H1 (cell line): ENCODE results near the gene REXO5. TPM values are rescaled to one million over a fixed set of nuclear protein-coding genes. Genes with fewer than 3 reads are reported as not detected.

Source experiments
- CTCF ChIA-PET: fragments of 300-600 bp; sonication (Branson Sonifier 250); formaldehyde crosslinking; loops from one replicate; lab custom pipeline; 2021; ENCODE audit not compliant: partially characterized antibody; lab: Charles Lee
- POLR2A ChIA-PET: fragments of 300-600 bp; sonication (Branson Sonifier 250); formaldehyde crosslinking; loops from one replicate; lab custom pipeline; 2021; ENCODE audit warnings: inconsistent platforms; ENCODE audit not compliant: partially characterized antibody; lab: Charles Lee
- DNase-seq, 2 experiments: peaks; one replicate each; pipeline versions ENCODE4 v3.0.0 to v3.0.0-alpha.2; 2010 to 2022; ENCODE audit warnings: low spot score in 2 of 2, low read depth in 1 of 2, mixed read lengths in 1 of 2
- FAIRE-seq: peaks from 2 replicates; lab custom pipeline; 2011; peaks lifted over from hg19 to GRCh38; lab: Jason Lieb, UNC
- H2AFZ ChIP-seq: 2 replicates; pipeline ENCODE4 v1.8.1; 2012; ENCODE audit warnings: low read length, inconsistent platforms
- H2AK5ac ChIP-seq: 2 replicates; pipeline ENCODE4 v1.6.1; 2013; ENCODE audit warnings: low read depth, low read length
- H2BK120ac ChIP-seq: replicated peaks from 2 replicates; pipeline ENCODE3; 2013; ENCODE audit warnings: low read depth, low read length, inconsistent platforms
- H2BK12ac ChIP-seq: 2 replicates; pipeline ENCODE4 v1.6.1; 2013; ENCODE audit warnings: low read depth, low read length
- H2BK15ac ChIP-seq: 2 replicates; pipeline ENCODE4 v1.6.1; 2013; ENCODE audit warnings: low read length
- H2BK20ac ChIP-seq: 2 replicates; pipeline ENCODE4 v1.6.1; 2013; ENCODE audit warnings: low read length
- H2BK5ac ChIP-seq: 2 replicates; pipeline ENCODE4 v1.6.1; 2013; ENCODE audit warnings: low read depth, low read length
- H3K14ac ChIP-seq: 2 replicates; pipeline ENCODE4 v1.6.1; 2013; ENCODE audit warnings: inconsistent platforms; ENCODE audit not compliant: insufficient read length
- H3K18ac ChIP-seq: 2 replicates; pipeline ENCODE4 v1.6.1; 2013; ENCODE audit warnings: low read length; ENCODE audit errors: extremely low read depth
- H3K23ac ChIP-seq: 2 replicates; pipeline ENCODE4 v1.6.1; 2013; ENCODE audit warnings: inconsistent platforms; ENCODE audit not compliant: insufficient read length
- H3K23me2 ChIP-seq: 2 replicates; pipeline ENCODE4 v1.6.1; 2013; ENCODE audit warnings: low read depth, low read length
- H3K27ac ChIP-seq: 2 replicates; pipeline ENCODE4 v1.6.1; 2011; ENCODE audit warnings: low read depth, low read length, inconsistent platforms
- H3K27me3 ChIP-seq, 4 experiments: replicated peaks in 1 of 4; 1 replicate in 1 of 4; 2 replicates in 3 of 4; pipeline versions ENCODE4 v1.6.1 to v1.8.1; 2011 to 2013; ENCODE audit warnings: low read length in 3 of 4, mild to moderate bottlenecking in 3 of 4, inconsistent platforms in 2 of 4, mixed read lengths in 2 of 4, moderate library complexity in 1 of 4; ENCODE audit not compliant: control insufficient read depth in 3 of 4, insufficient read depth in 3 of 4; ENCODE audit errors: extremely low read depth in 1 of 4
- H3K36me3 ChIP-seq, 4 experiments: 2 replicates each; pipeline versions ENCODE4 v1.6.1 to v1.8.1; 2011 to 2013; ENCODE audit warnings: mild to moderate bottlenecking in 4 of 4, low read length in 3 of 4, moderate library complexity in 2 of 4, control low read depth in 1 of 4, inconsistent platforms in 1 of 4; ENCODE audit not compliant: insufficient read depth in 4 of 4, control insufficient read depth in 2 of 4
- H3K4ac ChIP-seq: replicated peaks from 2 replicates; pipeline ENCODE3; 2013; ENCODE audit warnings: low read length, low read depth, mixed read lengths, inconsistent platforms; ENCODE audit not compliant: insufficient read length
- H3K4me1 ChIP-seq, 4 experiments: replicated peaks in 1 of 4; 1 replicate in 1 of 4; 2 replicates in 3 of 4; pipeline versions ENCODE4 v1.6.1 to v1.8.1; 2011 to 2013; ENCODE audit warnings: low read length in 3 of 4, inconsistent platforms in 2 of 4, mixed read lengths in 1 of 4; ENCODE audit not compliant: insufficient read depth in 4 of 4, control insufficient read depth in 3 of 4
- H3K4me2 ChIP-seq, 2 experiments: 2 replicates each; pipeline versions ENCODE4 v1.6.1 to v1.8.1; 2011 to 2013; ENCODE audit warnings: low read depth in 2 of 2, low read length in 2 of 2, control low read depth in 1 of 2, inconsistent platforms in 1 of 2, mild to moderate bottlenecking in 1 of 2; ENCODE audit not compliant: insufficient read depth in 1 of 2
- H3K4me3 ChIP-seq, 4 experiments: fragments of 200-600, 300-600 bp in 1 of 4; sonication (generic), shearing (Covaris generic), sonication (Bioruptor Twin) in 1 of 4; 2 replicates each; pipeline versions ENCODE4 v1.5.1 to v1.8.1; 2011 to 2016; ENCODE audit warnings: low read length in 4 of 4, low read depth in 3 of 4, control low read depth in 2 of 4, inconsistent platforms in 2 of 4, mild to moderate bottlenecking in 2 of 4, mixed read lengths in 1 of 4, moderate library complexity in 1 of 4; ENCODE audit not compliant: insufficient read depth in 2 of 4; ENCODE audit errors: extremely low read depth in 1 of 4
- H3K56ac ChIP-seq: replicated peaks from 2 replicates; pipeline ENCODE3; 2013; ENCODE audit warnings: low read depth, mild to moderate bottlenecking, mixed read lengths, low read length, inconsistent platforms; ENCODE audit not compliant: insufficient read length
- H3K79me1 ChIP-seq: 2 replicates; pipeline ENCODE4 v1.6.1; 2013; ENCODE audit warnings: low read depth, low read length, control low read depth
- H3K79me2 ChIP-seq, 2 experiments: 2 replicates each; pipeline versions ENCODE4 v1.6.1 to v1.8.1; 2012 to 2013; ENCODE audit warnings: low read length in 2 of 2, mild to moderate bottlenecking in 2 of 2, inconsistent platforms in 1 of 2; ENCODE audit not compliant: insufficient read depth in 2 of 2, control insufficient read depth in 1 of 2
- H3K9ac ChIP-seq, 4 experiments: replicated peaks in 1 of 4; 1 replicate in 1 of 4; 2 replicates in 3 of 4; pipeline versions ENCODE4 v1.6.1 to v1.8.1; 2011 to 2013; ENCODE audit warnings: low read depth in 3 of 4, low read length in 3 of 4, control low read depth in 2 of 4, mild to moderate bottlenecking in 2 of 4, moderate library complexity in 2 of 4, inconsistent platforms in 1 of 4; ENCODE audit errors: extremely low read depth in 1 of 4
- H3K9me3 ChIP-seq, 2 experiments: 2 replicates each; pipeline versions ENCODE4 v1.6.1 to v1.8.1; 2012 to 2013; ENCODE audit warnings: mild to moderate bottlenecking in 2 of 2, moderate library complexity in 2 of 2, control low read depth in 1 of 2, inconsistent platforms in 1 of 2, low read depth in 1 of 2, low read length in 1 of 2, mixed read lengths in 1 of 2; ENCODE audit not compliant: insufficient read depth in 2 of 2
- H4K20me1 ChIP-seq, 2 experiments: replicated peaks in 1 of 2; 2 replicates each; pipeline versions ENCODE3 to v1.8.1; 2011 to 2013; ENCODE audit warnings: inconsistent platforms in 2 of 2, low read length in 2 of 2, mild to moderate bottlenecking in 1 of 2; ENCODE audit not compliant: insufficient read depth in 2 of 2, control insufficient read depth in 1 of 2
- H4K5ac ChIP-seq: 2 replicates; pipeline ENCODE4 v1.6.1; 2013; ENCODE audit warnings: low read length, low read depth, mixed read lengths, inconsistent platforms; ENCODE audit not compliant: insufficient read length
- H4K8ac ChIP-seq: 2 replicates; pipeline ENCODE4 v1.8.0; 2013; ENCODE audit warnings: mild to moderate bottlenecking, moderate library complexity, low read length, inconsistent platforms; ENCODE audit not compliant: insufficient read depth; ENCODE audit errors: extremely low read depth
- H4K91ac ChIP-seq: replicated peaks from 2 replicates; pipeline ENCODE3; 2013; ENCODE audit warnings: low read length, mixed read lengths, inconsistent platforms; ENCODE audit not compliant: insufficient read length
- ATF2 ChIP-seq: IDR thresholded peaks from 2 replicates; pipeline ENCODE4 v1.6.1; 2012; ENCODE audit warnings: low read length, inconsistent platforms
- CBX5 ChIP-seq: fragments of 300-800, 300-1000 bp; sonication (generic); IDR thresholded peaks from 2 replicates; pipeline ENCODE4 v1.7.1; 2016; ENCODE audit warnings: antibody characterized with exemption, low read length, low read depth
- CTBP2 ChIP-seq: IDR thresholded peaks from 2 replicates; pipeline ENCODE4 v1.7.0; 2011; ENCODE audit warnings: borderline replicate concordance, mild to moderate bottlenecking, moderate library complexity, mixed read lengths, low read length; ENCODE audit not compliant: insufficient read depth, insufficient read length
- E2F6 ChIP-seq: IDR thresholded peaks from 2 replicates; pipeline ENCODE4 v1.6.1; 2012; ENCODE audit warnings: inconsistent platforms
- RBBP5 ChIP-seq: IDR thresholded peaks from 2 replicates; pipeline ENCODE4 v1.7.1; 2012; ENCODE audit warnings: low read depth, mild to moderate bottlenecking, inconsistent platforms, low read length, moderate library complexity, borderline replicate concordance
- SIN3A ChIP-seq, 2 experiments: IDR thresholded peaks in 1 of 2; conservative IDR thresholded peaks in 1 of 2; 2 replicates each; pipeline ENCODE4 v1.6.1; 2011 to 2012; ENCODE audit warnings: low read length in 2 of 2, improper control_type of control experiment in 1 of 2, low read depth in 1 of 2, mild to moderate bottlenecking in 1 of 2
- SIRT6 ChIP-seq: IDR thresholded peaks from one replicate; pipeline ENCODE4 v1.7.1; 2012; ENCODE audit warnings: low read length, inconsistent platforms
- SIX5 ChIP-seq: IDR thresholded peaks from 2 replicates; pipeline ENCODE4 v1.6.1; 2011; ENCODE audit warnings: mild to moderate bottlenecking, low read depth, low read length
- SUZ12 ChIP-seq: fragments of 200-600 bp; sonication (generic); IDR thresholded peaks from 2 replicates; pipeline ENCODE4 v1.6.1; 2012; ENCODE audit warnings: mild to moderate bottlenecking, inconsistent platforms, low read length, moderate library complexity, mixed read lengths
- YY1 ChIP-seq: IDR thresholded peaks from 2 replicates; pipeline ENCODE4 v1.6.1; 2011; ENCODE audit warnings: low read depth, mild to moderate bottlenecking, low read length
- WGBS, 2 experiments: shearing (Covaris generic) in 1 of 2; methylation state at CpG; one replicate each; pipeline versions ENCODE4 v1.1.6 to v1.1.7; 2013 to 2015; ENCODE audit warnings: low lambda C conversion rate in 2 of 2, mixed read lengths in 2 of 2, inconsistent platforms in 1 of 2, low coverage in 1 of 2, missing lambda C conversion rate in 1 of 2; ENCODE audit not compliant: insufficient replicate concordance in 2 of 2, insufficient coverage in 1 of 2, insufficient read length in 1 of 2; ENCODE audit errors: extremely low coverage in 1 of 2, missing lambda C conversion rate in 1 of 2; 5-methylcytosine and 5-hydroxymethylcytosine counted together
- polyA plus RNA-seq, 7 experiments: library from polyadenylated mRNA; depleted of rRNA in 3 of 7; stranded (reverse) in 5 of 7; unstranded in 2 of 7; fragments of >200 nt in 5 of 7; fragments of 200-250 nt in 2 of 7; gene quantifications; 1 replicate in 5 of 7; 2 replicates in 1 of 7; 4 replicates in 1 of 7; pipeline versions ENCODE4 v1.2.1 to v1.2.3, GENCODE V29; 2011 to 2013; ENCODE audit warnings: missing spikeins in 2 of 7, mixed read lengths in 2 of 7
- total RNA-seq: library from RNA; stranded (reverse); fragmentation: NEBNext Ultra II Directional; extraction: Animal tissue kit (Norgen Biotek cat#: 25700); gene quantifications from 2 replicates; pipeline ENCODE4 v1.2.1, GENCODE V29; 2021

REXO5 gene
- total and polyA plus RNA-seq, 2 of the 8 experiments (the other 6 are each of a cell fraction or from before 2014, with no cell fraction given), result 2.4 to 8.9 TPM

GRCh38 chr16:20887207-20887606 is 80.9 kb downstream of the REXO5 start:
- no peak overlapping the region for H2BK15ac ChIP-seq
- no peaks in the 10 kb centered on the region for H3K27me3 ChIP-seq
- no peaks in the 10 kb centered on the region for H4K20me1 ChIP-seq
- no peak overlapping the region for H3K4me3 ChIP-seq
- no peak for DNase-seq
- no peak overlapping the region for H2AFZ ChIP-seq
- no peak overlapping the region for H2BK12ac ChIP-seq
- POLR2A ChIA-PET, result interaction anchor here (1.8 kb wide), 1 partner anchor 19 kb away, joined by 4 read pairs; no protein-coding TSS in a partner anchor
- no peaks in the 10 kb centered on the region for H3K9me3 ChIP-seq
- peaks cover 0 to 12% (median 6%) of the 10 kb centered on the region in 4 experiments; a peak in 4 of 7 replicates for H3K4me1 ChIP-seq
- H2BK5ac ChIP-seq, result no peak overlapping the region
- H3K4ac ChIP-seq, result no peak overlapping the region
- H2AK5ac ChIP-seq, result no peak overlapping the region
- CTCF ChIA-PET, result interaction anchor here (1.0 to 1.2 kb wide), 2 partner anchors 24 to 37 kb away, joined by 3 read pairs; no protein-coding TSS in a partner anchor
- H2BK20ac ChIP-seq, result no peak overlapping the region
- H4K91ac ChIP-seq, result no peak overlapping the region
- no peak overlapping the region for H3K9ac ChIP-seq
- no peak overlapping the region for H3K4me2 ChIP-seq
- no peak overlapping the region for H3K23ac ChIP-seq
- 100% methylated on average over 1 of the region's 1 CpG; no CpG with 5 or more reads in 1 of the 2 experiments for WGBS, 2 experiments
- H3K27ac ChIP-seq, result no peak overlapping the region
- peaks cover 2 to 75% of the 10 kb centered on the region in 2 experiments; a peak in 2 of 4 replicates for H3K79me2 ChIP-seq
- H3K14ac ChIP-seq, result no peak overlapping the region
- H3K36me3 ChIP-seq, result no peaks in the 10 kb centered on the region
- H3K56ac ChIP-seq, result no peak overlapping the region
- H4K8ac ChIP-seq, result no peak overlapping the region
- H3K79me1 ChIP-seq, result peaks cover 10% of the 10 kb centered on the region; the same call in 1 of the 2 replicates
- H3K18ac ChIP-seq, result no peak overlapping the region
- H4K5ac ChIP-seq, result no peak overlapping the region
- no peaks in the 10 kb centered on the region for H3K23me2 ChIP-seq
- FAIRE-seq, result no peak
- no peak overlapping the region for H2BK120ac ChIP-seq
- TF ChIP-seq RBBP5, result no peak
- no peak for TF ChIP-seq ATF2
- no peak for TF ChIP-seq SIN3A (conservative IDR thresholded peaks at IDR 0.05 in 1 of 2, IDR thresholded peaks at IDR 0.05 in 1 of 2; ENCODE audit: low read depth in 1 of 2, low read length in 2 of 2)
- no peak for TF ChIP-seq SUZ12
- no peak for TF ChIP-seq SIRT6
- no peak for TF ChIP-seq YY1
- no peak for TF ChIP-seq CTBP2
- no peak for TF ChIP-seq E2F6
- no peak for TF ChIP-seq CBX5
- TF ChIP-seq SIX5, result no peak
